T47D (cell line): ENCODE results near the gene KIF1B.
"Not testable (repeated sequence)": the region's sequence is repeated elsewhere in the genome, so short reads cannot be mapped to it uniquely, and the experiment has no call there.

Experiments used
- DNase-seq, 2 experiments: peaks; one replicate each; pipeline versions ENCODE4 v3.0.0 to v3.0.0-alpha.2; 2011 to 2012; ENCODE audit warnings: low read depth in 1 of 2, low spot score in 1 of 2
- JUND ChIP-seq: IDR thresholded peaks from 2 replicates; pipeline ENCODE4 v1.6.1; 2012; ENCODE audit warnings: low read depth
- in situ Hi-C: cut with HindIII; loops from 2 replicates; pipeline ENCODE4 v1.10.0; 2016; ENCODE audit warnings: low sequenced_read_pairs, low pct_unique_long_range_greater_than_20kb

Gene KIF1B

GRCh38 chr1:10253755-10254154 lies 43.4 kb downstream of the KIF1B start:
- in situ Hi-C loops = no loop called here
- no peak for DNase-seq
- TF ChIP-seq JUND = no peak

- no peak for TF ChIP-seq JUND
- in situ Hi-C loops = no loop called here
Measured at GRCh38 chr1:10257851-10258250, 47.5 kb downstream of the KIF1B start.

GRCh38 chr1:10259547-10259946 lies 49.2 kb downstream of the KIF1B start:
- in situ Hi-C loops, DNase-seq: not testable (repeated sequence)

More at GRCh38 chr1:10257851-10258250, 47.5 kb downstream of the KIF1B start:
- DNase-seq = no peak

- DNase-seq = no peak
- in situ Hi-C loops = no loop called here
- TF ChIP-seq JUND = no peak
Measured at GRCh38 chr1:10263450-10264082, 53.2 kb downstream of the KIF1B start.

GRCh38 chr1:10265027-10265426 lies 54.7 kb downstream of the KIF1B start:
- in situ Hi-C loops = no loop called here
- no peak for DNase-seq
- no peak for TF ChIP-seq JUND

- TF ChIP-seq JUND = no peak
- in situ Hi-C loops = no loop called here
- DNase-seq = no peak
Measured at GRCh38 chr1:10265900-10266299, 55.5 kb downstream of the KIF1B start.

- no peak for TF ChIP-seq JUND
- no peak for DNase-seq
- in situ Hi-C loops = no loop called here
Measured at GRCh38 chr1:10267319-10267718, 56.9 kb downstream of the KIF1B start.

GRCh38 chr1:10267921-10268320 lies 57.6 kb downstream of the KIF1B start:
- in situ Hi-C loops = no loop called here
- TF ChIP-seq JUND = no peak
- no peak for DNase-seq

- TF ChIP-seq JUND = no peak
- DNase-seq = no peak
- in situ Hi-C loops = no loop called here
Measured at GRCh38 chr1:10271090-10271489, 60.7 kb downstream of the KIF1B start.

GRCh38 chr1:10271869-10272268 lies 61.5 kb downstream of the KIF1B start:
- TF ChIP-seq JUND = no peak
- in situ Hi-C loops = no loop called here
- DNase-seq = no peak

GRCh38 chr1:10272274-10272673 lies 61.9 kb downstream of the KIF1B start:
- TF ChIP-seq JUND = no peak
- in situ Hi-C loops = no loop called here
- DNase-seq = no peak

- no peak for TF ChIP-seq JUND
- no peak for DNase-seq
- in situ Hi-C loops = no loop called here
Measured at GRCh38 chr1:10278880-10279279, 68.5 kb downstream of the KIF1B start.

GRCh38 chr1:10280439-10281350 lies 70.3 kb downstream of the KIF1B start:
- in situ Hi-C loops = no loop called here
- no peak for TF ChIP-seq JUND
- no peak for DNase-seq
